Adipocyte (in vitro differentiated cells): Measurements from ENCODE around the gene MVB12A.

Source experiments
- DNase-seq: peaks from one replicate; pipeline ENCODE4 v3.0.0-alpha.2; 2015; ENCODE audit warnings: low read depth
- H3K27me3 ChIP-seq: replicated peaks from 2 replicates; pipeline ENCODE4 v1.7.0; 2013; ENCODE audit warnings: mild to moderate bottlenecking, low read length, moderate library complexity; ENCODE audit not compliant: control insufficient read depth, insufficient read depth
- H3K36me3 ChIP-seq: 2 replicates; pipeline ENCODE4 v1.7.0; 2013; ENCODE audit warnings: low read length, mild to moderate bottlenecking, moderate library complexity; ENCODE audit not compliant: control insufficient read depth, insufficient read depth, severe bottlenecking
- H3K4me1 ChIP-seq: 2 replicates; pipeline ENCODE4 v1.7.0; 2013; ENCODE audit warnings: mild to moderate bottlenecking, low read length, moderate library complexity; ENCODE audit not compliant: control insufficient read depth, insufficient read depth
- H3K4me3 ChIP-seq: 2 replicates; pipeline ENCODE4 v1.7.0; 2013; ENCODE audit warnings: mild to moderate bottlenecking, low read length, moderate library complexity
- H3K9ac ChIP-seq: 2 replicates; pipeline ENCODE4 v1.7.0; 2013; ENCODE audit warnings: mild to moderate bottlenecking, low read length, moderate library complexity
- H3K9me3 ChIP-seq: 2 replicates; pipeline ENCODE4 v1.7.0; 2013; ENCODE audit warnings: mild to moderate bottlenecking, low read length, moderate library complexity; ENCODE audit not compliant: control insufficient read depth

The MVB12A gene

GRCh38 chr19:17419621-17420474, at the start of gene MVB12A:
Gene MVB12A, plus strand, starts transcription at chr19:17420047. Its CDS starts 89 bp downstream, at chr19:17420136.
- Histone ChIP-seq H3K4me1 (peaks cover 18% of the 10 kb centered on the region), H3K36me3 (peaks cover 6% of the 10 kb centered on the region), H3K27me3 (no peaks in the 10 kb centered on the region), H3K9ac (peak within 1 kb of the TSS; percentile 90), H3K9me3 (no peaks in the 10 kb centered on the region), H3K4me3 (peak within 1 kb of the TSS; percentile 96)
- DNase-seq: peak; percentile 99

DNA sequence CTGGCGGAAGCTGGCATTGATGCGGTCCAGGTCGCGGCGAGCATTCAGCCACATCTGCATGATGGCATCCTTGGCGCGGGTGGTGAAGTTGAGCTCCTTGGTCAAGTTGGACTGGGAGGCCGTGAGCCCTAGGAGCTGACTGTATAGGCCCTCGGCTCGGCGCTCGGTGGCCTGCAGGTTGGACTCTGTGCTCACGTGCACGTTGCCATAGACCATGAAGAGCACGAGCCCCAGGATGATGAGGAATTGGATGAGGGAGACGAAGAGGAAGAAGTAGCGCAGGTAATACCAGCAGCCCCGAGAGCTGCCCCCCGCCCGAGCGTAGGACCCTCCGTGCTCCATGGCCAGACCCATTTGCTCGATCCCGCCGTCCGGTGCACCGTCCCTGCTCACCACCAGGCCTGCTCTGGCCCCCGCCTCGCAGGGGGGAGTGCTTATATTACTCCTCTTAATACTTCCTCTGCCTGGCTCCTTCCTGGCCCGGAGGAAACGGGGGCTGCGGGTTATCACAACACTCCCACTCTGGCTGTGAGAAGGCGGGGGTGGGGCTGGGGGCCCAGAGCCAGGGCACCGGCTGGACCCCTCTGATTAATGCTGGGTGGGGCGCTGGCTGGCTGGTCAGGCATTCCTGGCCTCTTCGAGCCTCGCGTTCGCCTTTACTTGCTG, 42.8 kb upstream of the MVB12A start, which contains the start of gene PLVAP:
Gene PLVAP, minus strand, starts transcription at position 408 of the 666 bp plus-strand sequence. Its CDS starts 54 bp downstream, at position 354.
- H3K4me1 ChIP-seq: no peaks in the 10 kb centered on the region

GRCh38 chr19:17378271-17378670, 41.6 kb upstream of the MVB12A start:
- no peak for DNase-seq
- no peaks in the 10 kb centered on the region for H3K36me3 ChIP-seq
- H3K4me3 ChIP-seq: no peak overlapping the region
- H3K27me3 ChIP-seq: peaks cover 19% of the 10 kb centered on the region
- H3K9me3 ChIP-seq: no peaks in the 10 kb centered on the region
- H3K9ac ChIP-seq: no peak overlapping the region
- no peaks in the 10 kb centered on the region for H3K4me1 ChIP-seq

More for the DNA sequence above, 42.8 kb upstream of the MVB12A start, which contains the start of gene PLVAP:
- Histone ChIP-seq H3K9me3 (no peaks in the 10 kb centered on the region), H3K9ac (no peak within 1 kb of the TSS), H3K36me3 (no peaks in the 10 kb centered on the region), H3K27me3 (peaks cover 22% of the 10 kb centered on the region), H3K4me3 (no peak within 1 kb of the TSS)
- no peak for DNase-seq

- DNase-seq: no peak
- no peak overlapping the region for H3K4me3 ChIP-seq
- H3K27me3 ChIP-seq: peaks cover 19% of the 10 kb centered on the region
- H3K9me3 ChIP-seq: no peaks in the 10 kb centered on the region
- no peak overlapping the region for H3K9ac ChIP-seq
- no peaks in the 10 kb centered on the region for H3K36me3 ChIP-seq
- H3K4me1 ChIP-seq: no peaks in the 10 kb centered on the region
These were observed 40.6 kb upstream of the MVB12A start for GRCh38 chr19:17379221-17379631.

DNA sequence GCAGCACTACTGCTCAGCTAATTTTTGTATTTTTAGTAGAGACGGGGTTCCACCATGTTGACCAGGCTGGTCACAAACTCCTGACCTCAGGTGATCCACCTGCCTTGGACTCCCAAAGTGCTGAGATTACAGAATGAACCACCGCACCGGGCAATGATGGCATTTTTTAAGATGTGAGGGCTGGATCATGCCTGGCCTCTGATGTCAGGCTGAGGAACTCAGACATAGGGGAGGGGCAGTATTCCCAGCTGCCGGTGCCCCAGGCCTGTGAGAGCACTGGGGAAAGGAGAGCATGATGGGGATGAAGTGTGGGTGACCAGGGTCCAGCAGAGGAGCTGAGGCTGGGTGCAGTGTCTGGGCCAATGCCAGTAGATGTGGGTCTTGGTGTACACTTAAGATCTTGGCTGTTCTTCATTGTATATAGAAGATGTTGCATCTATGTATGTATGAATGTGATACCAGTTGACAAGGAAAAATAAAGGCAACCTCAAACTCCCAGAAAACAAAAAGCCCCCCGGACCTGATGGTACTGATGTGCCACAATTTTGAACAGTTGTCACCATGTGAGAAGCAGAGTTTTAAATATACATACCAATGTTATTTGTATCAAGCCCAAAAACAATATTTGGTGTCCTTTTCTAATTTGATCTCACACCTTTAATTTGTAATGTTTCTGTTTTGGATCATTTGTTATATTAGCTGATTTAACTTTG, 39.3 kb upstream of the MVB12A start:
- Histone ChIP-seq H3K27me3 (peaks cover 13% of the 10 kb centered on the region), H3K9ac (no peak overlapping the region), H3K36me3 (no peaks in the 10 kb centered on the region), H3K4me3 (no peak overlapping the region), H3K4me1 (no peaks in the 10 kb centered on the region), H3K9me3 (no peaks in the 10 kb centered on the region)
- DNase-seq: no peak

GRCh38 chr19:17385878-17386611, 33.8 kb upstream of the MVB12A start:
- peaks cover 5% of the 10 kb centered on the region for H3K4me1 ChIP-seq
- no peak overlapping the region for H3K9ac ChIP-seq
- no peak overlapping the region for H3K4me3 ChIP-seq
- H3K36me3 ChIP-seq: no peaks in the 10 kb centered on the region
- H3K27me3 ChIP-seq: no peaks in the 10 kb centered on the region
- peak; percentile 81 for DNase-seq
- H3K9me3 ChIP-seq: peaks cover 8% of the 10 kb centered on the region

GRCh38 chr19:17389288-17389687, 30.6 kb upstream of the MVB12A start:
- no peak for DNase-seq
- H3K27me3 ChIP-seq: peaks cover 4% of the 10 kb centered on the region
- H3K4me3 ChIP-seq: no peak overlapping the region
- peaks cover 10% of the 10 kb centered on the region for H3K4me1 ChIP-seq
- H3K9me3 ChIP-seq: peaks cover 8% of the 10 kb centered on the region
- no peaks in the 10 kb centered on the region for H3K36me3 ChIP-seq
- H3K9ac ChIP-seq: no peak overlapping the region

- peak; percentile 31 for DNase-seq
- Histone ChIP-seq H3K4me3 (peak overlapping the region; percentile 84), H3K9ac (peak overlapping the region; percentile 73), H3K9me3 (peaks cover 8% of the 10 kb centered on the region), H3K4me1 (peaks cover 10% of the 10 kb centered on the region), H3K36me3 (no peaks in the 10 kb centered on the region), H3K27me3 (peaks cover 4% of the 10 kb centered on the region)
These were observed 29.7 kb upstream of the MVB12A start for GRCh38 chr19:17389957-17390664.

DNA sequence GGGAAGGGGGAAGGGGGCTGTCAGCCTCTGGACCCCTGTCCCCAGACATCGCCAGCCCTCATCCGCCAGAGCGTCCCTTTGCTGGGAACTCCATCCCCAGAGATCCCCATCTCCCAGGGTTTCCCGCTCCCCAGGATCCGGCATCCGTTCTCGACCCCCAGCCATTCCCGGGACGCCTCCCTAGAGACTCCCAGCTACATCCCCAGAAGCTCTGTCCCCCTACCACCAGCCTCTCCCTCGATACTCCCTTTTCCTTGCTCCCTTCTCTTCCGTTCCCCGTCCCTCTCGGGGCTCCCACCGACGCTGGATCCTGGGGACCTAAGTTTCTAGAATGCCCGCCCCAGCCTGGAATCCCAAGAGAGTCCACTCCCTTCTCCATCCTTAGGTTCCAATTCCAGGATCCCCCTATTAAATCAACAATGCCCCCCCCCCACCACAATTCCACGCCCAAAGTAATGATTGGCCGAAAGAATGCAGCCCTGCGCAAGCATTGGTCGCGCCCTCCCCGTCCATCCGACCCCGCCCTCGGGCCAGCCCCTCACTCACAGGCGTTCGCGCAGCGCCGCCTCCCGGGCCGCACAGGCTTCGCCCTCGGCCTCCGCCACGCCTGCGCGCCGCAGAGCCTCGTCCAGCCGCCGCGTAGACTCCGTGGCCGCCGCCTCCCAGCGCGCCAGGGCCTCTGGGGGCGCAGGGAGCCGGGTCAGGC, 29.0 kb upstream of the MVB12A start:
- peaks cover 8% of the 10 kb centered on the region for H3K9me3 ChIP-seq
- peaks cover 10% of the 10 kb centered on the region for H3K4me1 ChIP-seq
- H3K4me3 ChIP-seq: peak overlapping the region; percentile 84
- no peaks in the 10 kb centered on the region for H3K36me3 ChIP-seq
- H3K9ac ChIP-seq: peak overlapping the region; percentile 73
- DNase-seq: peak; percentile 98
- H3K27me3 ChIP-seq: peaks cover 4% of the 10 kb centered on the region
